SHP77 treated with DMSO at 0.1 percent for 48 hours (cell line): ENCODE data around the gene RAI1.
A peak's percentile ranks its signal among the peaks of the same experiment; 100 is the strongest.

ENCODE experiments used
- DNase-seq: peaks from one replicate; lab custom pipeline; 2025; lab: John Stamatoyannopoulos, UW

The RAI1 gene

GRCh38 chr17:17767154-17767869 is 86.1 kb downstream of the RAI1 start:
- no peak for DNase-seq

GRCh38 chr17:17767887-17768418 is 86.7 kb downstream of the RAI1 start:
- no peak for DNase-seq

- DNase-seq = no peak
These were observed 87.3 kb downstream of the RAI1 start for GRCh38 chr17:17768424-17769088.

- no peak for DNase-seq
These were observed 88.8 kb downstream of the RAI1 start for GRCh38 chr17:17769869-17770631.

- no peak for DNase-seq
These were observed 89.4 kb downstream of the RAI1 start for GRCh38 chr17:17770632-17771044.

GRCh38 chr17:17771498-17772201 is 90.4 kb downstream of the RAI1 start:
- DNase-seq = no peak

- no peak for DNase-seq
These were observed 91.0 kb downstream of the RAI1 start for GRCh38 chr17:17772231-17772630.

- DNase-seq = no peak
These were observed 93.0 kb downstream of the RAI1 start for GRCh38 chr17:17774009-17774881.

GRCh38 chr17:17776889-17777288 is 95.6 kb downstream of the RAI1 start:
- DNase-seq = no peak

- DNase-seq = no peak
These were observed 97.2 kb downstream of the RAI1 start for GRCh38 chr17:17778308-17779014.

GRCh38 chr17:17779015-17779611 is 97.9 kb downstream of the RAI1 start:
- DNase-seq = no peak

GRCh38 chr17:17780922-17781590 is 99.8 kb downstream of the RAI1 start:
- no peak for DNase-seq

GRCh38 chr17:17781591-17782496 is 100.6 kb downstream of the RAI1 start:
- peak; percentile 81 for DNase-seq

- DNase-seq = no peak
These were observed 101.4 kb downstream of the RAI1 start for GRCh38 chr17:17782523-17783115.

- DNase-seq = peak; percentile 67
These were observed 102.0 kb downstream of the RAI1 start for GRCh38 chr17:17783116-17783824.

GRCh38 chr17:17783825-17784656 is 102.8 kb downstream of the RAI1 start:
- no peak for DNase-seq
